SH-SY5Y (cell line): ENCODE data around the gene SLC25A36.

Experiments used
- GATA2 ChIP-seq: IDR thresholded peaks from 2 replicates; pipeline ENCODE4 v1.6.1; 2011; ENCODE audit warnings: mild to moderate bottlenecking, low read depth, low read length
- GATA3 ChIP-seq: IDR thresholded peaks from 2 replicates; pipeline ENCODE4 v1.6.1; 2011; ENCODE audit warnings: low read depth, mild to moderate bottlenecking, low read length, moderate library complexity

GRCh38 chr3:140953028-140953960 lies 11.7 kb downstream of the SLC25A36 start:
- TF ChIP-seq GATA3, result no peak
- no peak for TF ChIP-seq GATA2
